ENCODE measurements around the gene NDUFC2. TPM values are rescaled to one million over a fixed set of nuclear protein-coding genes. Genes with fewer than 3 reads are reported as not detected.
A peak's percentile ranks its signal among the peaks of the same experiment; 100 is the strongest.

The NDUFC2 gene
- total and polyA plus RNA-seq, 2 of the 13 experiments (the other 11 are each of a cell fraction or from before 2014, with no cell fraction given): 256 to 363 TPM

DNA sequence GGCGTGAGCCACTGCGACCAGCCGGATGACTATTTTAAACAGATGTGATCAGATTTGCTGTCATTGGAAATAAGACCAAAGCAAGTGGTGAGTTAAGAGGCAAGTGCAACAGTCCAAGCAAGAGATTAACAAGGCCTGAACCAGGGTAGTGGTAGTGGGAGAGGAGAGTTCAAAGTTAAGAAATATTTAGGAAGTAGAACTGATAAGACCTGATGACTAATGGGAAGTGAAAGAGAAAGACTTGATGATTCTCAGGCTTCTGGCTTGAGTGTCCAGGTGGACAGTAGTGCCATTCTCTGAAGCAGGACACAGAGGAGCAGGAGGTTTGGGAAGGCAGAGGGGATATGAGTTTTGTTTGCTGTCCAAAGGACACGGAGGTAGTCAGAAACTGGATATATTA, 7.2 kb downstream of the NDUFC2 start:
- no peak overlapping the region for H2AFZ ChIP-seq (ENCODE audit: low read length)
- ChIA-PET POLR2A (interaction anchor here (0.8 to 2.1 kb wide), 2 partner anchors 10 to 11 kb away, joined by 5 to 6 read pairs; no protein-coding TSS in a partner anchor), CTCF (ENCODE audit: low intra/inter-chr PET ratio, low total read pairs) (no interaction called here)
- no TSS peak for BruUV-seq (replicated peaks)
- peak; percentile 58 for ATAC-seq
- H3K36me3 ChIP-seq (replicated peaks in 1 of 2; ENCODE audit: control insufficient read depth in 1 of 2, insufficient read depth in 2 of 2, low read length in 2 of 2): peaks cover 12 to 61% of the 10 kb centered on the region in 2 experiments
- H3K9ac ChIP-seq (ENCODE audit: insufficient read depth, low read depth, low read length): no peak overlapping the region
- H3K4me2 ChIP-seq (ENCODE audit: low read depth, low read length): peak overlapping the region; percentile 6; the same call in 1 of the 2 replicates
- no peaks in the 10 kb centered on the region for H3K27me3 ChIP-seq (ENCODE audit: control insufficient read depth in 1 of 2, insufficient read depth in 2 of 2, low read length in 2 of 2)
- intact Hi-C loops (cut with micrococcal nuclease; ENCODE audit: unreplicated experiment) (no loop called here), in situ Hi-C loops (cut with HindIII; ENCODE audit: extremely low pct_ligation_motif_present, low pct_unique_long_range_greater_than_20kb) (no loop called here)
- no peak overlapping the region for H3K4me3 ChIP-seq (replicated peaks in 1 of 3; ENCODE audit: insufficient read depth in 1 of 3, low read depth in 2 of 3, low read length in 3 of 3)
- peaks cover 69% of the 10 kb centered on the region for H3K79me2 ChIP-seq (ENCODE audit: insufficient read depth, low read length)
- 73% methylated on average over 4 of the region's 4 CpGs for WGBS (ENCODE audit: low lambda C conversion rate)
- H4K20me1 ChIP-seq (ENCODE audit: insufficient read depth, low read length): peaks cover 29% of the 10 kb centered on the region
- peak overlapping the region; percentile 8 for H3K27ac ChIP-seq (ENCODE audit: extremely low read length, insufficient read depth, low read length)
- peaks cover 54% of the 10 kb centered on the region for H3K4me1 ChIP-seq (ENCODE audit: insufficient read depth, low read length)
- no peaks in the 10 kb centered on the region for H3K9me3 ChIP-seq (ENCODE audit: low read length)
- peak; percentile 78 for DNase-seq (ENCODE audit: low spot score)
- FAIRE-seq: peak; percentile 64
- no peak for TF ChIP-seq PCBP2 (optimal IDR thresholded peaks at IDR 0.05; ENCODE audit: low read depth, low read length, poor library complexity, severe bottlenecking)
- no peak for TF ChIP-seq ZNF749 (CRISPR knock-in tag; IDR thresholded peaks at IDR 0.05; ENCODE audit: borderline replicate concordance)
- TF ChIP-seq THAP9 (CRISPR knock-in tag; IDR thresholded peaks at IDR 0.05; ENCODE audit: borderline replicate concordance): no peak
- no peak for TF ChIP-seq AHDC1 (CRISPR knock-in tag; IDR thresholded peaks at IDR 0.05; ENCODE audit: borderline replicate concordance)
- TF ChIP-seq, protein P1, sequence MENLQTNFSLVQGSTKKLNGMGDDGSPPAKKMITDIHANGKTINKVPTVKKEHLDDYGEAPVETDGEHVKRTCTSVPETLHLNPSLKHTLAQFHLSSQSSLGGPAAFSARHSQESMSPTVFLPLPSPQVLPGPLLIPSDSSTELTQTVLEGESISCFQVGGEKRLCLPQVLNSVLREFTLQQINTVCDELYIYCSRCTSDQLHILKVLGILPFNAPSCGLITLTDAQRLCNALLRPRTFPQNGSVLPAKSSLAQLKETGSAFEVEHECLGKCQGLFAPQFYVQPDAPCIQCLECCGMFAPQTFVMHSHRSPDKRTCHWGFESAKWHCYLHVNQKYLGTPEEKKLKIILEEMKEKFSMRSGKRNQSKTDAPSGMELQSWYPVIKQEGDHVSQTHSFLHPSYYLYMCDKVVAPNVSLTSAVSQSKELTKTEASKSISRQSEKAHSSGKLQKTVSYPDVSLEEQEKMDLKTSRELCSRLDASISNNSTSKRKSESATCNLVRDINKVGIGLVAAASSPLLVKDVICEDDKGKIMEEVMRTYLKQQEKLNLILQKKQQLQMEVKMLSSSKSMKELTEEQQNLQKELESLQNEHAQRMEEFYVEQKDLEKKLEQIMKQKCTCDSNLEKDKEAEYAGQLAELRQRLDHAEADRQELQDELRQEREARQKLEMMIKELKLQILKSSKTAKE (CRISPR knock-in tag; IDR thresholded peaks at IDR 0.05; ENCODE audit: borderline replicate concordance): no peak
- TF ChIP-seq ZNF558 (CRISPR knock-in tag; IDR thresholded peaks at IDR 0.05; ENCODE audit: borderline replicate concordance): no peak
- no peak for TF ChIP-seq ZNF747 (CRISPR knock-in tag; IDR thresholded peaks at IDR 0.05; ENCODE audit: borderline replicate concordance)
- TF ChIP-seq KDM6A (CRISPR knock-in tag; IDR thresholded peaks at IDR 0.05; ENCODE audit: low read depth): no peak
- TF ChIP-seq, protein P2, sequence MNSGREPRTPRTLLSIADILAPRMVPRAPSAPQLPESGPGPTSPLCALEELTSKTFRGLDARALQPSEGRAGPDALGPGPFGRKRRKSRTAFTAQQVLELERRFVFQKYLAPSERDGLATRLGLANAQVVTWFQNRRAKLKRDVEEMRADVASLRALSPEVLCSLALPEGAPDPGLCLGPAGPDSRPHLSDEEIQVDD (CRISPR knock-in tag; IDR thresholded peaks at IDR 0.05; ENCODE audit: borderline replicate concordance): no peak
- no peak for TF ChIP-seq MIER3 (CRISPR knock-in tag; IDR thresholded peaks at IDR 0.05; ENCODE audit: borderline replicate concordance)
- TF ChIP-seq NFATC3 (CRISPR knock-in tag; IDR thresholded peaks at IDR 0.05): no peak
- no peak for TF ChIP-seq RBM39 (IDR thresholded peaks at IDR 0.05; ENCODE audit: low read depth, low read length, poor library complexity, severe bottlenecking)
- TF ChIP-seq ZNF562 (CRISPR knock-in tag; IDR thresholded peaks at IDR 0.05; ENCODE audit: borderline replicate concordance): no peak
